HL-60 (cell line): ENCODE results near the gene DSCAML1.

Source experiments
- DNase-seq, 2 experiments: peaks; one replicate each; pipeline ENCODE4 v3.0.0-alpha.2; 2010 to 2020; ENCODE audit warnings: low read depth in 1 of 2, low spot score in 1 of 2
- H3K27ac ChIP-seq: fragments of 250-450 bp; sonication (Bioruptor Pico); replicated peaks from 2 replicates; pipeline ENCODE4 v1.5.1; 2020; ENCODE audit warnings: mild to moderate bottlenecking, moderate library complexity
- H3K27me3 ChIP-seq: fragments of 250-450 bp; sonication (Bioruptor Pico); 2 replicates; pipeline ENCODE4 v1.5.1; 2021; ENCODE audit warnings: mild to moderate bottlenecking, moderate library complexity; ENCODE audit not compliant: insufficient read depth, poor library complexity, severe bottlenecking
- H3K4me3 ChIP-seq: replicated peaks from 2 replicates; pipeline ENCODE4 v1.5.1; 2011; ENCODE audit warnings: mild to moderate bottlenecking, control low read depth, low read length; ENCODE audit not compliant: insufficient read depth
- CTCF ChIP-seq: IDR thresholded peaks from one replicate; pipeline ENCODE4 v1.5.1; 2011; ENCODE audit warnings: low read length, control low read depth, inconsistent platforms; ENCODE audit not compliant: insufficient read depth
- GABPA ChIP-seq: IDR thresholded peaks from 2 replicates; pipeline ENCODE4 v1.6.1; 2012; ENCODE audit warnings: low read depth
- POLR2AphosphoS5 ChIP-seq: IDR thresholded peaks from 2 replicates; pipeline ENCODE4 v1.6.1; 2012; ENCODE audit warnings: low read depth
- REST ChIP-seq: IDR thresholded peaks from 2 replicates; pipeline ENCODE4 v1.6.1; 2012; ENCODE audit warnings: low read depth; ENCODE audit not compliant: insufficient replicate concordance
- SPI1 ChIP-seq: IDR thresholded peaks from 2 replicates; pipeline ENCODE4 v1.6.1; 2012; ENCODE audit warnings: low read depth, mild to moderate bottlenecking, borderline replicate concordance

DSCAML1 gene

GRCh38 chr11:117439256-117439655, 357.8 kb downstream of the DSCAML1 start:
- no peak for TF ChIP-seq CTCF
- TF ChIP-seq POLR2AphosphoS5: no peak
- no peak for TF ChIP-seq SPI1
- no peak for TF ChIP-seq REST
- TF ChIP-seq GABPA: no peak
- H3K27ac ChIP-seq: no peak overlapping the region
- peaks cover 14% of the 10 kb centered on the region for H3K27me3 ChIP-seq
- no peak for DNase-seq
- no peak overlapping the region for H3K4me3 ChIP-seq

GRCh38 chr11:117438371-117439000, 358.5 kb downstream of the DSCAML1 start:
- peaks cover 6% of the 10 kb centered on the region for H3K27me3 ChIP-seq
- TF ChIP-seq CTCF (no peak), REST (no peak), POLR2AphosphoS5 (no peak), GABPA (no peak), SPI1 (no peak)
- H3K4me3 ChIP-seq: no peak overlapping the region
- H3K27ac ChIP-seq: no peak overlapping the region
- DNase-seq: no peak

- DNase-seq: no peak
- no peak overlapping the region for H3K27ac ChIP-seq
- no peak for TF ChIP-seq CTCF
- TF ChIP-seq SPI1: no peak
- no peak for TF ChIP-seq POLR2AphosphoS5
- no peak for TF ChIP-seq GABPA
- no peak for TF ChIP-seq REST
- peaks cover 3% of the 10 kb centered on the region for H3K27me3 ChIP-seq
- no peak overlapping the region for H3K4me3 ChIP-seq
Observed at GRCh38 chr11:117437791-117438130, 359.3 kb downstream of the DSCAML1 start.
